SK-N-MC (cell line): ENCODE data around the gene CDC42BPB.

Experiments
- EZH2 ChIP-seq: fragments of 200-600 bp; sonication (generic); IDR thresholded peaks from one replicate; pipeline ENCODE4 v1.6.1; 2017; ENCODE audit warnings: antibody characterized with exemption
- FOXP2 ChIP-seq: optimal IDR thresholded peaks from 2 replicates; pipeline ENCODE3; 2011; ENCODE audit warnings: mild to moderate bottlenecking, moderate library complexity; ENCODE audit not compliant: insufficient read depth; ENCODE audit errors: extremely low read length, control extremely low read depth
- POLR2AphosphoS5 ChIP-seq: IDR thresholded peaks from 2 replicates; pipeline ENCODE4 v1.6.1; 2012; ENCODE audit warnings: mild to moderate bottlenecking, low read depth, low read length, borderline replicate concordance

DNA sequence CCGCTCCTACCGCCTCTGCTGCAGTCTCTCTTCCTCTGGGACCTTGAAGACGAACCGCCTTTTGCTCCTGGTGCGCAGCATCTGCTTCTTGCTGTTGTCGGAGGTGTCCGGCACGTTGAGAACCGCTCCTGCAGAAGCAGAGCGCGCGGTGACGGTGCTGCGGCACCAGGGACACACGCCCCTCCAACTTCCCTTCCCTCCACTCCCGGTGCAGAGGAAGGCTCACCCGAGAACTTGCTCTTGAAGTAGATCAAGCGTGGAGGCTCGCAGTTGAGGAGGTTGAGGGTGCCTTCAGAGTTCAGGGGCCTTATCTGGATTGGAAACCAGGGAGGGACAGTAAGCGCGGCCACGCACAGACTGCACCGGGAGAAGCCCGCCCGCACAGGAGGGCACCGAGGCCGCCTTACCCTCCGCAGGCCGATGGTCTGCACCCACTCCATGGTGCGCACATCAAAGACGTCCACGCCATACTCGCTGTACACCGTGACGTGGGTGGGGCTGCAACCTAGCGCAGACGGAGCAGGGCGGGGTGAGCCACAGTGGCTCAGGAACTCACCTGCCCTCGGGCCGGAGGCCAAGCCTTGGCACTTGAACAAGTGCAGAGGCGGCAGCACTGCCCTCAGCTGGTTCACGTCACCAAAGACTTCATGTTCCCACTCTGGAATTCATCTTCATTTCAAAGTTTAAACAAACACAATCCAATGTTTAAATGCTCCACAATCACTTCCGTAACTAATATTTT is 117.4 kb downstream of the CDC42BPB start:
- TF ChIP-seq FOXP2 (no peak), EZH2 (no peak), POLR2AphosphoS5 (no peak)
